ENCODE measurements around the gene SLC25A33. TPM values are rescaled to one million over a fixed set of nuclear protein-coding genes. Genes with fewer than 3 reads are reported as not detected.
A peak's percentile ranks its signal among the peaks of the same experiment; 100 is the strongest.

Gene SLC25A33
- total RNA-seq, 5 donors from 2014 or later (not counting 1 experiment from before 2014, with no cell fraction given), result 2.8 to 6.2 (median 4.4) TPM

- Mint-ChIP-seq H3K9me3 (no peaks in the 10 kb centered on the region), H3K27ac (peak within 1 kb of the TSS; percentile 36 to 72), H3K36me3 (no peaks in the 10 kb centered on the region), H3K4me1 (peaks cover 25 to 42% (median 33%) of the 10 kb centered on the region in 3 donors), H3K4me3 (peak within 1 kb of the TSS; percentile 75 to 85 (median 79)), H3K27me3 (no peaks in the 10 kb centered on the region)
- WGBS (ENCODE audit: insufficient coverage), result under 1% methylated on average over 89 of the region's 94 CpGs
- no peaks in the 10 kb centered on the region for H3K9me3 ChIP-seq
- CTCF ChIA-PET, result interaction anchor here in 1 of 2 donors (0.6 kb wide), 1 partner anchor 13 kb away, joined by 6 read pairs; no protein-coding TSS in a partner anchor
- H3K27me3 ChIP-seq (replicated peaks in 1 of 2; ENCODE audit: control insufficient read depth in 2 of 2, extremely low read depth in 1 of 2, insufficient read depth in 2 of 2, low read length in 1 of 2), result no peaks in the 10 kb centered on the region
- ATAC-seq (replicated peaks in 1 of 4) (peak; percentile 91 to 94 (median 92)), DNase-seq (peak; percentile 82 to 98 (median 91))
- peak within 1 kb of the TSS; percentile 56 to 62 for H3K4me3 ChIP-seq (ENCODE audit: control insufficient read depth in 1 of 2, extremely low read depth in 1 of 2, low read length in 1 of 2)
- peaks cover 12 to 36% of the 10 kb centered on the region in 2 experiments for H3K4me1 ChIP-seq (ENCODE audit: control insufficient read depth in 1 of 2, extremely low read depth in 1 of 2, insufficient read depth in 2 of 2, low read length in 2 of 2)
- peaks cover 0 to 3% of the 10 kb centered on the region in 2 donors for H3K36me3 ChIP-seq (ENCODE audit: control insufficient read depth in 2 of 2, extremely low read depth in 1 of 2, insufficient read depth in 1 of 2, low read length in 1 of 2)
- peak within 1 kb of the TSS; percentile 44 for H3K27ac ChIP-seq (ENCODE audit: low read length)
- POLR2A ChIA-PET, result no interaction called here
Measured at GRCh38 chr1:9588551-9589143, 49.4 kb downstream of the SLC25A33 start, which contains the start of gene TMEM201. TSS of gene TMEM201 (plus strand) at chr1:9588911. CDS start at chr1:9588931, 20 bp downstream.

- H3K36me3 Mint-ChIP-seq, result no peaks in the 10 kb centered on the region
- ChIA-PET CTCF (interaction anchor here in 1 of 2 donors (0.5 kb wide), 1 partner anchor 351 kb away, joined by 3 read pairs; no protein-coding TSS in a partner anchor), POLR2A (no interaction called here)
- ATAC-seq (replicated peaks in 1 of 4) (peak; percentile 18 to 42 (median 34)), DNase-seq (peak in 31 of 35 experiments; percentile 13 to 63 (median 34))
- peaks cover 12 to 40% of the 10 kb centered on the region in 2 experiments for H3K4me1 ChIP-seq (ENCODE audit: control insufficient read depth in 1 of 2, extremely low read depth in 1 of 2, insufficient read depth in 2 of 2, low read length in 2 of 2)
- under 1% methylated on average over 63 of the region's 63 CpGs for WGBS (ENCODE audit: insufficient coverage)
- no peaks in the 10 kb centered on the region for H3K9me3 ChIP-seq
- H3K4me1 Mint-ChIP-seq, result peaks cover 25 to 44% (median 34%) of the 10 kb centered on the region in 3 donors
- H3K27me3 Mint-ChIP-seq, result no peaks in the 10 kb centered on the region
- peak overlapping the region; percentile 75 to 85 (median 79) for H3K4me3 Mint-ChIP-seq
- H3K27ac Mint-ChIP-seq, result peak overlapping the region in 1 of 2 donors; percentile 72
- peak overlapping the region; percentile 56 to 61 for H3K4me3 ChIP-seq (ENCODE audit: control insufficient read depth in 1 of 2, extremely low read depth in 1 of 2, low read length in 1 of 2)
- peak overlapping the region; percentile 44 for H3K27ac ChIP-seq (ENCODE audit: low read length)
- H3K9me3 Mint-ChIP-seq, result no peaks in the 10 kb centered on the region
- H3K27me3 ChIP-seq (replicated peaks in 1 of 2; ENCODE audit: control insufficient read depth in 2 of 2, extremely low read depth in 1 of 2, insufficient read depth in 2 of 2, low read length in 1 of 2), result no peaks in the 10 kb centered on the region
- no peaks in the 10 kb centered on the region for H3K36me3 ChIP-seq (ENCODE audit: control insufficient read depth in 2 of 2, extremely low read depth in 1 of 2, insufficient read depth in 1 of 2, low read length in 1 of 2)
Measured at GRCh38 chr1:9589144-9589718, 50.0 kb downstream of the SLC25A33 start.

GRCh38 chr1:9589719-9590157, 50.5 kb downstream of the SLC25A33 start:
- WGBS (ENCODE audit: insufficient coverage), result 7% methylated on average over 3 of the region's 6 CpGs

GRCh38 chr1:9590201-9590600, 50.9 kb downstream of the SLC25A33 start:
- WGBS (ENCODE audit: insufficient coverage), result 85% methylated on average over 6 of the region's 7 CpGs
- ATAC-seq (replicated peaks in 1 of 4) (no peak), DNase-seq (no peak)
- no peaks in the 10 kb centered on the region for H3K9me3 Mint-ChIP-seq
- Histone ChIP-seq H3K9me3 (no peaks in the 10 kb centered on the region), H3K4me3 (ENCODE audit: control insufficient read depth in 1 of 2, extremely low read depth in 1 of 2, low read length in 1 of 2) (no peak overlapping the region), H3K36me3 (ENCODE audit: control insufficient read depth in 2 of 2, extremely low read depth in 1 of 2, insufficient read depth in 1 of 2, low read length in 1 of 2) (no peaks in the 10 kb centered on the region), H3K27ac (ENCODE audit: low read length) (no peak overlapping the region), H3K4me1 (ENCODE audit: control insufficient read depth in 1 of 2, extremely low read depth in 1 of 2, insufficient read depth in 2 of 2, low read length in 2 of 2) (peaks cover 12 to 40% of the 10 kb centered on the region in 2 experiments), H3K27me3 (replicated peaks in 1 of 2; ENCODE audit: control insufficient read depth in 2 of 2, extremely low read depth in 1 of 2, insufficient read depth in 2 of 2, low read length in 1 of 2) (no peaks in the 10 kb centered on the region)
- ChIA-PET CTCF (interaction anchor here in 1 of 2 donors (0.5 kb wide), 2 partner anchors 324 to 350 kb away, joined by 3 read pairs; no protein-coding TSS in a partner anchor), POLR2A (no interaction called here)
- no peak overlapping the region for H3K27ac Mint-ChIP-seq
- H3K36me3 Mint-ChIP-seq, result no peaks in the 10 kb centered on the region
- peak overlapping the region; percentile 75 to 85 (median 79) for H3K4me3 Mint-ChIP-seq
- peaks cover 25 to 44% (median 34%) of the 10 kb centered on the region in 3 donors for H3K4me1 Mint-ChIP-seq
- no peaks in the 10 kb centered on the region for H3K27me3 Mint-ChIP-seq

More at GRCh38 chr1:9589719-9590157, 50.5 kb downstream of the SLC25A33 start:
- Mint-ChIP-seq H3K4me1 (peaks cover 25 to 44% (median 34%) of the 10 kb centered on the region in 3 donors), H3K9me3 (no peaks in the 10 kb centered on the region), H3K27me3 (no peaks in the 10 kb centered on the region), H3K36me3 (no peaks in the 10 kb centered on the region), H3K4me3 (peak overlapping the region; percentile 75 to 85 (median 79)), H3K27ac (peak overlapping the region; percentile 36 to 72)
- Histone ChIP-seq H3K27ac (ENCODE audit: low read length) (peak overlapping the region; percentile 44), H3K9me3 (no peaks in the 10 kb centered on the region), H3K4me1 (ENCODE audit: control insufficient read depth in 1 of 2, extremely low read depth in 1 of 2, insufficient read depth in 2 of 2, low read length in 2 of 2) (peaks cover 12 to 40% of the 10 kb centered on the region in 2 experiments), H3K27me3 (replicated peaks in 1 of 2; ENCODE audit: control insufficient read depth in 2 of 2, extremely low read depth in 1 of 2, insufficient read depth in 2 of 2, low read length in 1 of 2) (no peaks in the 10 kb centered on the region), H3K36me3 (ENCODE audit: control insufficient read depth in 2 of 2, extremely low read depth in 1 of 2, insufficient read depth in 1 of 2, low read length in 1 of 2) (no peaks in the 10 kb centered on the region), H3K4me3 (ENCODE audit: control insufficient read depth in 1 of 2, extremely low read depth in 1 of 2, low read length in 1 of 2) (peak overlapping the region; percentile 56 to 61)
- DNase-seq (no peak), ATAC-seq (replicated peaks in 1 of 4) (no peak)
- CTCF ChIA-PET, result interaction anchor here in 1 of 2 donors (0.5 kb wide), 2 partner anchors 324 to 351 kb away, joined by 3 read pairs; no protein-coding TSS in a partner anchor
- POLR2A ChIA-PET, result no interaction called here

GRCh38 chr1:9590945-9591668, 51.8 kb downstream of the SLC25A33 start:
- ATAC-seq (replicated peaks in 1 of 4), result no peak
- Mint-ChIP-seq H3K9me3 (no peaks in the 10 kb centered on the region), H3K27me3 (no peaks in the 10 kb centered on the region), H3K27ac (peak overlapping the region; percentile 26 to 50), H3K4me3 (peak overlapping the region in 2 of 3 donors; percentile 21 to 79), H3K4me1 (peaks cover 25 to 44% (median 34%) of the 10 kb centered on the region in 3 donors), H3K36me3 (no peaks in the 10 kb centered on the region)
- Histone ChIP-seq H3K4me1 (ENCODE audit: control insufficient read depth in 1 of 2, extremely low read depth in 1 of 2, insufficient read depth in 2 of 2, low read length in 2 of 2) (peaks cover 12 to 40% of the 10 kb centered on the region in 2 experiments), H3K27me3 (replicated peaks in 1 of 2; ENCODE audit: control insufficient read depth in 2 of 2, extremely low read depth in 1 of 2, insufficient read depth in 2 of 2, low read length in 1 of 2) (no peaks in the 10 kb centered on the region), H3K27ac (ENCODE audit: low read length) (no peak overlapping the region), H3K4me3 (ENCODE audit: control insufficient read depth in 1 of 2, extremely low read depth in 1 of 2, low read length in 1 of 2) (no peak overlapping the region), H3K9me3 (no peaks in the 10 kb centered on the region), H3K36me3 (ENCODE audit: control insufficient read depth in 2 of 2, extremely low read depth in 1 of 2, insufficient read depth in 1 of 2, low read length in 1 of 2) (no peaks in the 10 kb centered on the region)
- no peak for DNase-seq
- 86% methylated on average over 9 of the region's 19 CpGs for WGBS (ENCODE audit: insufficient coverage)
- ChIA-PET POLR2A (no interaction called here), CTCF (no interaction called here)

Data from T-cell (primary cell).